ENCODE data around the gene WDR33.
"Not testable (repeated sequence)": the region's sequence is repeated elsewhere in the genome, so short reads cannot be mapped to it uniquely, and the experiment has no call there.

WDR33 gene

DNA sequence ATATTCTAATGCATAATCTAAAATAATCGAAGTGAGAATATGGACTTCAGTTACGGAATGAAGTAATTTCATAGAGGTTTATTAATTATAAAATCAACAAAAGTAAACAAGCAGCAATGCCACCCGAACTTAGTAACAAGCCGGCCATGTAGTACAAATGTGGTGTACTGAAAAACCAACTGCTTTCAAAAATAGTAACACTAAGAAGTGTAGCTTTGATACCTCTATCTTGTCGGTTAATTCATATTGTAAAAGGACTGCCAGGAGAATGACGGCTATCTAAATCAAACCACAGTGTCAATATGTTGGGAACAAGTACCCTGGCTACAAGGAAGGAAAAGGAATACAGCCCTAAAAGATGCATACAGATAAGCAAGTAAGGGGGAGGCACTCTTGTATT, 48.5 kb downstream of the WDR33 start:
- no peak for DNase-seq

DNA sequence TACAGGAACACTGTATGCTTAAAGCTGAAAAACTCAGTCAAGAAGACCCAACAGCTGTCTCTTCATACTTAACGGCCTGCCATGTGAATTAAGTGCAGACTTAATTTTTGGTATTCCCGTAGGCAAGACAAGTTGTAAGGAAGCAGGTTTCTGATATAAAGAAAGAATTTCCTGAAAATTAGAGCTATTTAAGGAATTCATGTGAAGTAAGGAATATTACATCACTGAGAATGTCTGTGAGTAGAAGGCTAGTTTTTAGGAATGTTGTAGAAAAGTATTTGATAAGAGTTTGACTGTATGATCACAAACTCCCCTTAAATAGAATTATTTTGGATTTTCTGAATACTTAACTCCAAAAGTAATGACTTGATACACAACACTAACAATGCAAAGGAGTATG, 51.0 kb downstream of the WDR33 start:
- DNase-seq, result no peak

DNA sequence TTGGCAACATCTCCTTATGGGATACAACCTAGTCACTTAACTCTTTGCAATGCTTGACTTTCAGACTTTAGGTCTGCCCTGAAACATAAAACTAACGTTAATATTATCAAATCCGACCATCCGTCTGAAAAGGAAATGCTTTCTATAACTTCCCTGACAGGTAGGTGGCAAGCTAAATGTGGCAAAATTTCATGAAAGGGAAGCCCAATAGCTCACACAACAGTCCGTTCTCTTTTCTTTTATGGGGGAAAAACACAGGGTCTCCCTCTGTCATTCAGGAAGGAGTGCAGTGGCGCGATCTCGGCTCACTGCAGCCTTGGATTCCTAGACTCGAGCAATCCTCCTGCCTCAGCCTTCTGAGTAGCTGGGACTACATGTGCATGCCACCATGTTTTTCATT, 56.8 kb downstream of the WDR33 start:
- DNase-seq, result no peak

DNA sequence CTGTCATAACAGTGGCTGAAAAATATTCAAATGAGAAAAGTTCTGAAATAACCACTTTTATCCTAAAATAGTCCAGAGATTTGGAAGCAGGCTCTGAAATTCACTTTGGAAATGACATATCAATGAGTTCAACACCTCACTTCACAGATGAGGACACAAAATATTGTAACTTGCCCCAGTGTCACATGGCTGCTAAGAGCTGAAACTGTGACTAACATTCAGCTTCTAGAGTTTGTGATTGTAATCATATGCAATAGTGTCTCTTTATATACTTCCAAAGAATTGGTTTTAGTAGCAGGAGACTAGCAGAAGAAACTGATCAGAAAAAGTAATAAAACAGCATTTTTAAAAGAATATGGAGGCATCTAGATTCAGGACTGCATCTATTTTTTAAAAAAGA, 57.6 kb downstream of the WDR33 start:
- DNase-seq, result no peak

DNA sequence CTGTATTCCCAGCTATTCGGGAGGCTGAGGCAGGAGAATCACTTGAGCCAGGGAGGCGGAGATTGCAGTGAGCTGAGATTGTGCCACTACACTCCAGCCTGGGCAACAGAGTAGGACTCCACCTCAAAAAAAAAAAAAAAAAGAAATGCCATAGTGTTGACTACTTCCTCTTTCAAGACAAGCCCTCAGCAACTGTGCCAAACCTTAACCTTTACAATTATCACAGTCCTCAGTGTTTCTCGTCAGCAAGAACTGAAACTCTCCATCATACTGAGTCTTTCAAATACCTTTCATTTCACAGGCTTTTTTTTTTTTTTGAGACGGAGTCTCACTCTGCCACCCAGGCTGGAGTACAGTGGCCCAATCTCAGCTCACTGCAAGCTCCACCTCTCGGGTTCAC, 61.4 kb downstream of the WDR33 start:
- not testable (repeated sequence) for DNase-seq

DNA sequence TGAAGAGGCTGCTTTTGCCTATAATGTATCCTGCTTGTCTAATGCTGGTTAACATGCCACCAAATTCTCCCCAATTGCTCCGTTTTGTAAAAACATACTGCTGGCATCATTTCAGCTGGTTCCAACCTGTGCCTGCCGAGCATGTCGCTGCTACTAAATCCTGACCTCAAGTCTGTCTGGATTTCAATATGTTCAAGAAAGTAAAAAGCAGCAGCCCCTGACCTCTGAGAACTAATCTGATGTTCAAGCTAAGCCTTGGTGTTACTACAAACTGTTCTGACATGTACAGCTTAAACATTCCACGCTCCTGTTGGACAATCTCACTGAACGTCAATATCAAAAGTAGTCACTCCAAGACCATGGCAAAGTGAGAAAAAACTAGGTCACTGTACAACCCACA, 63.4 kb downstream of the WDR33 start:
- no peak for DNase-seq

DNA sequence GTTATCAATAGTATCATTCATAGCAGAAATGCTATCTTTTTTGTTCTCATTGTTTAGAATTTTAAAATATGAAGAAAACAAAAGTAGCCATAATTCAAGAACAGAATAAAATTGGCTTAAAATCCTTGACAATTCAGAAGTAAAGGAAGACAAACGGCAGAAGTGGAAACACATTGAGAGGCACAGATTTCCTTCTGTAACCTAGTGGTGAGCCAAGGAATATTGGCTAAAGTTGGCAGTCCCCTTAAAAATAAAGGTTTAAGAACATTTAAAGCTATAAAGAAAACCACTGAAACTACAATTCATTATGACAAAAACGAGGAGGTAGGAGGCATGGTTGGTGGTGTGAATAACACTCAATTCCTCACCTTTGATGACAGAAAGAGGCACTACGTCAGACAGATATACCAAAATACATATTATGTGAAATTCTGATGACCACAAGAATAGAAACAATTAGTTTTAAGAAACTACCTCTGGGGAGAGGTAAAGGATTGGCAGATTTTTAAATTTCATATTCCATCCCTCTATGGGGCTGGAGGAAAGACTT, 67.4 kb downstream of the WDR33 start:
- no peak for DNase-seq

DNA sequence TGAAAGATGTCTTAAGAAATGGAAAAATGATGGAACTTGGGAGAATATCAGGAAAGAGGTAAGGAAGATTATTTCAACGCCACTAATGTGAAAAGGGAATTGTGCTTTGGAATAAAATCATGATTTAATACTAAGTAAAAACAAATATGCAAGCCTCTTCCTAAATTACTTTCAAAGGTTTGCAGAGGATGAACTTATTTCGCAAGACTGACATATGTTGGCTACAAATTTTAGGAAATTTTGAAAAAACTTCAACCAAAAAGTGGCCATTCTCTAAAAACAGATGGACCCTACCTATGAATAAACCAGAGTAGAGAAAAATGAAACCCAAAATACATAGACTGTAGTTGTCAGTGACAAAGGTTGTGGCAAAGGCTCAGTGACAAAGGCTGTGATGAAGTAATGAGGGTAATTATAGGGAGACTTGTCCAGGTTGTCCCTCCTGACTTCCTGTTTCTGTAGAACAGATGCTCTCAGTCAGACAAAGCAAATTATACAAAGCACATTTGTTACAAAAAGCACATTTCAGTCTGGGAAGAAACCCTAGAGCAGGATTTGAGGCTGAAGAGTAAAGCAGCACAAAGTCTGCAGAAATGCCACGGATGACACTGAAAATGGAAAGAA, 70.2 kb downstream of the WDR33 start:
- DNase-seq, result peak; percentile 66 to 91

DNA sequence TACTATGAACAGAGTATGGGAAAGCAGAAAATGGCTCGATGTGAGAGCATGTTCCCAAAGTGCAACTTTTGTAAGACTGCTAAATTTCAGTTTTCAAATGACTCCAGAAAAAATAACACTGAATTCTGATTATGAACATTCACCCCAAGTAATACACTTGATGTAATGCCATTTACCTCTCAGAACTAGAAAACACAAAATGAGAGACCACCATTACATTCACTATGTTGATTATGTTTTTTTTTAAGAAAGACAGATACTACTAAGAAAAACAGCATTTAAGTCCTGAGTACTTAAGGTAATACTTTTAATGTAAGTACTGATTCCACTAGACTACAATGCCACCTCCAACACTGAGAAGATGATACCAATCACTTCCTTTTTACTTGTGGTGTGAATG, 71.2 kb downstream of the WDR33 start:
- no peak for DNase-seq

DNA sequence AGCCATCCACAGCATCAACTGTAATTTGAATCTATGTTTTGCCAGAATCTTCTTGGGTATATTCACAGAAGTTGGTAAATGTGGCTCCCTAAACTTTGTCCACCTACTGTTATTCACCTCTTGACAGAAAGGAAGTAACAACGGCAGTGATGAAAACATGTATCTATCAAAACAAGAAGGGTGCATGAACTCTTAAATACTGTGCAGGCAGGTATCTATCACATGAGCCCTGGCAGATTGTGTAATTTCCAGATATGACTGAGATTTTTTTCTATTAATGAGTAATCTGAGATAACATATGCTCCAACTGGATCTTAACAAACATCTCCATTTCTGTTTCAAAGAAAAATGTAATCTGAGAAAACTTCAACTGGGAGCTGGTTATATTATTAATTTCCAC, 73.1 kb downstream of the WDR33 start:
- no peak for DNase-seq

DNA sequence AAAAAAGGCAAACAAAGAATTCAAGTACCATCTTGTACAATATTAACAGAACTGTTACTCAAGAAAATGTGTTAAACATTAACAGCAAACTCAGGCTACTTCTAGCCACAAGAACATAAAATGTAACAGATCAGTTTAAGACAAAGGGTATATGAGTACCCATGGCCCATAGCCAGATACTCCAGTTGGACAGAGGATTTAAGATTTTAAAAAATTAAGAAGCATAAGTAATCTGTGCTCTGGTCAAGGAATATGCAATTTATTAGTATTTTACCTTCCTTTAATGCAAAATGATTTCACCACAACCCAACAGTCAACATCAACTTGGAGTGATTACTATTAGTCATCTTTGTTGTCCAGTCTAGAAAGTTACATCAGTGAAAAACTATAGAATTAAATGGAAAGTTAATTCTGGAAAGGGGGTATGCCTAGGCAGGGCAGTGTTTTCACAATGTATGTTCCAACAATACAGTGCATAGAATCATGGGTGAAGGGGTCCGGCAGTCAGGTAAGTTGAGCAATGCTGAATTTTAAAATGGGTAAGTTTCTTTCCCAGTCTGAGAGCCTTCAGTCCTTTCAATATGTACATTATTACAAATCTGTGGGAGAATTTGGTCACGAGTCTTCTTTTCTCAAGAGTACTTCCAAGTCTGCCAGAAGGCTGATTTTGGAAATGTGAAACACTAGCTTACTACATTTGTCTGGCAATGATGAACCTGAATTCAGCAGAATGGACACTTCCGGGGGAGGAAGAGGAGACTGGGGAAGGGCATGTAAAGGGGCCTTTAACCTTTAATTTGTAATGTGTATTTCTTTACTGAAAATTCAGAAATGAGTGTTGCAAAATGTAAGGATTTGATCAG, 75.2 kb downstream of the WDR33 start:
- no peak for DNase-seq

DNA sequence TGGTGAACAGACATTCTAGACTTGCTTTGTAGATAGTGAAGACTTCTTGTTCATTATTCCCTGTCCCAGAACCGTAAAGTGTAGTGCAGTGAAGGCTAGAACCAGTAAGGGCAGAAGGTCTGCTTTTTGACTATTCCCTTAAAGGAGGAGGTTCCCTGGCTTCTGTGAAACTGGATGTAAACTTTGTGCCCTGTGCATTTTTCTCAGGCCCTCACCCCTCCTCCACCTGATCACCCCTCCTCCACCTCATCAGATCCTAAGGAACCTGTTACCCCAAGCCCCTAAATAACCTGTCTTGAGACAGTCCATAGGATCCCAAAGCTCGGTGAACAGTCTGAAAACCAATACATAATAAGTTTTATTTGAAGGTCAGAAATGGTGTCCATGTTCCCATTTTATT, 75.9 kb downstream of the WDR33 start:
- no peak for DNase-seq

DNA sequence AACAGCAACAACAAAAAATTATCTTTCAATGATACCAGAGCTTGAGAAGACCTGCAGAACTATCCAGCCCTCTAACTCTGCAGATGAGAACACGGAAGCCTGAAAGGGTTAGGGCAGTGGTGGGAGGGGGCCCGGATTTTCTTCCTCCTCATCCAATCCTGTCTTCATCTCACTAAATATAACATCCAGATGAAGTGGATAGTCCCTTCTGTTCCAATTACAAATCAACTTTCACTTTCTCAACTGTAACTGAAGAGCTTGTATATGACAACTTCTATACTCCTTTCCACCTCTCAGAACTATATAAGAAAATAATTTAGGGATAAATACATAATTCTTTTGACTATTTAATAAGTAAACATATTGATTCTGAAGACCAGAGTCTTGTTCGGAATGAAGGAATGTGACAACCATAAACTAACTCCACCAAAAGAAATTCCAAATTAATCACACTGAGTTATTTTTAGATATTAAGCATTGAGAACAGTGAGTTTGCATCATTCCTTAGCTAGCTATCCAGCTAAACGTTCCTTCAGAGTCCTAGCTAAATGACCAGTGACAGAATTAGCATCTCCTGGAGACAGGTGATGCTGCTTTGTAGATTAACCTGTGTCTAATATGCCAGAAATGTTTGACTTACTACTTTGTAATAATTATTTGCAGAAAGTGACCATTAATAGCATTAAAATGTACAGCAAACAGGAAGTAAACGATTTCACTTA, 77.0 kb downstream of the WDR33 start:
- DNase-seq, result no peak

DNA sequence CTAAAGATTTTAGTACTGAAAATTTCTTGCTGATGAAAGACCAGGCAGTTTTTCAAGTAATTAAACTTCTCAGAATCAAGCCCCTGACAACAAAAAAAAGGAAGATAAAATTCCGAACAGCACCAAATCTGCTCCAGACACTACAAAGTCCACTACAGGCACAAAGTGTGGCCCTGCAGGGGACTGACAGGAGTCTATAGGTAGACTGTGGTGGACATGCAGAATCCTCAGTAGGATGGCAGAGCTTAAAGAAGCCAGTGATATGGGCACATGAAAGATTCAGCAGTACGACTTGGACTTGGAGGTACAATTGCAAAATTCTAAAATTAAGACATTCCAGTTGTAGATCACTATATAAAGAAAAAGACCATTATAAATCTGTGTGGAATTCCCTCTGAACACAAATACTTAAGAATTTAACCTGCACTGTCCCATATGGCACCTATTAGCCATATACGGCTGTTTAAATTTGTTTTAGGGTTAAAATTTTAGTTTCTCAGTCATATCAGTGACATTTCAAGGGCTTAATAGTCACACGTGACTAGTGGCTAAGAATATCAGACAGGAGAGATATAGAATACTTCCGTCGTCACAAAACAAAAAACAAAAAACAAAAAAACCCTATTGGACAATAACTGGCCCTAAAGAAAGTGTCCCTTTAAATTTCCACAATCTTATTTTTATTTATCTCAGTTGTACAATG, 77.7 kb downstream of the WDR33 start:
- no peak for DNase-seq

DNA sequence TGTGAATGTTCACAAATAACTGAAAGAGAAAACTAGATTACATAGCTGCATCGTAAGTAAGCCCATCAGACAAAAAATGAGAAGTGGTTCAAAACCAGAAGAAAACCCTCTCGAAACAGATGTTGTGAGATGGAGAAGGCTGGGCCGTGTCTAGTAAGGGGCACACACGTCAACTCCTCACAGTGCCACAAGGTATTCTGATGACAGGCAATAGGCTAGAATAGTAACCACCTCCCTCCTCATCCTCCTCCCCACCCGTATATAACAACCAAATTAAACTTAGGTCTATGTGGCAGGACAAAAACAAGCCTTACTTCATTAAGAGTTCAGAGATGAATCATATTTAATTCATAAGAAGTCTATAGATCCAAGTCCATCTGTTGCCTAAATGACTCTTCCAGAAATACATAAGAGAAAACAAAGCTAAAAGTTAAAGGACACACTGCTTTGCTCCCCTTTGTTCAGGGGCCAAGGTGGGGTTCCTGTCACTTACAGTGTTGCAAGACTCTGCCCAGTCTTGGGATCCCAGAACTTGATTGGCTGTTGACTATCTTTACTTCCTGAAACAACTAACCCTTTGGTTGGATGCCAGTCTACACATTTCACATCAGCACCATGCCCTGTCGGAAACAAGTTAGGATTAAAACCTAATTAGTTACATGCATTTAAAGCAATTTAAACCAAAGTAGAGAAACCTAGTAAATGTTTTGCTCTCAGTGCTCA, 84.7 kb downstream of the WDR33 start:
- no peak for DNase-seq

DNA sequence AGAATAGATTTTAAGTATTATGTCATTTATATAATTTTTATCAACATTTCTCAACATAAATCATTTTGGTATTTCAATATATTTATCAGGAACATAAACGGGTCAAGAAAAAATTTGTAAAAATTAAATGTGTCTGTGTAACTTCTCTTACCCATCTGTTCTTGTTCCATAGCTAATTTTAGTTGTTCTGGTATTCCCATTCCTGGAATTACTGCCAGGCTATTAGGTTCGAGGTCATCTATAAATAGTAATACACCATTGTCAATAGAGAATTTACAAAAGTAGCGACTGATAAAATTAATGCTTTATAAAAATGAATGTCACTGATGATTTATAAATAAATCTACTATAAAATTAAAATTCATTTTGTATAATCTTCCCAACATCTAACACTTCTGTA, 88.2 kb downstream of the WDR33 start:
- DNase-seq, result no peak

DNA sequence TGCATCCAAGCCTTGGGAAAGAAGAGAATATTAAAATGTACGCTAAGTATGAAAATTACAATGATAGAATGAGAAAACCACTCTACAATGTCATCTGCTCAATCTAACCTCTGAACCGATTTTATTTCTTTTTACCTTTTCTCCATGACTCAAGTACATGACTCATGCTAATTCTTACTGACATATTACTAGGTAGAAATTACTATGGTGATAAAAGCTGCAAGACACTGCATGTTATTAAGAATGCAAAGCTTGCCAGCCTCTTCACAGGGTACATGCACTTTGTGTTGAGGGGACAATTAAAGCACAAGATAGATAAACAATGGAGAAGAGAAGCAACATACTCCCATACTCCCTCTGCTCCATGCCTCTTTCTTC, 89.0 kb downstream of the WDR33 start:
- DNase-seq, result no peak

DNA sequence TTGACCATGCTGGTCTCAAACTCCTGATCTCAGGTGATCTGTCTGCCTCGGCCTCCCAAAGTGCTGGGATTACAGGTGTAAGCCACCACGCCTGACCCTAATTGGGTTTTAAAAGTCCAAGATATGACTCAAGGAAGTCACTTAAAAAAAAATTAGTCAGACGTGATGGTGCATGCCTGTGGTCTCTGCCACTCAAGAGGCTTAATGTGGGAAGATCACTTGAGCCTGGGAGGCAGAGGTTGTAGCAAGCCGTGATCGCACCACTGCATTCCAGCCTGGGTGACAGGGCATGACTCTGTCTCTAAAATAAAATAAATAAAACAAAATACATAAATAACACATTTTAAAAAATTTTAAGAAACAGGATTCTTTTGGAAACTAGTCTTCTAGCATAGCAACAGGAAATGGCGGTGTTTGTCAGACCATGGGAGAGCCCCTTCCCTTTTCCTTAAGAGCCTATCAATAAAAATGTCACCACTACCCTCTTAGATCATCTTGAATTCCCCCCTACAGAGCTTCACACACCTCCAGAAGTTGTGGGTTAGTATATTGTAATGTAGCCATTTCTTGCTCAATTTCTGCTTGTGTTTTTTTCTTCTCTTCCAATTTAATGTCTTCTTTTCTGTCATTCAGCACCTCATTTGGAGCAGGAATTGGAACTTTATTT, 89.5 kb downstream of the WDR33 start:
- no peak for DNase-seq

DNA sequence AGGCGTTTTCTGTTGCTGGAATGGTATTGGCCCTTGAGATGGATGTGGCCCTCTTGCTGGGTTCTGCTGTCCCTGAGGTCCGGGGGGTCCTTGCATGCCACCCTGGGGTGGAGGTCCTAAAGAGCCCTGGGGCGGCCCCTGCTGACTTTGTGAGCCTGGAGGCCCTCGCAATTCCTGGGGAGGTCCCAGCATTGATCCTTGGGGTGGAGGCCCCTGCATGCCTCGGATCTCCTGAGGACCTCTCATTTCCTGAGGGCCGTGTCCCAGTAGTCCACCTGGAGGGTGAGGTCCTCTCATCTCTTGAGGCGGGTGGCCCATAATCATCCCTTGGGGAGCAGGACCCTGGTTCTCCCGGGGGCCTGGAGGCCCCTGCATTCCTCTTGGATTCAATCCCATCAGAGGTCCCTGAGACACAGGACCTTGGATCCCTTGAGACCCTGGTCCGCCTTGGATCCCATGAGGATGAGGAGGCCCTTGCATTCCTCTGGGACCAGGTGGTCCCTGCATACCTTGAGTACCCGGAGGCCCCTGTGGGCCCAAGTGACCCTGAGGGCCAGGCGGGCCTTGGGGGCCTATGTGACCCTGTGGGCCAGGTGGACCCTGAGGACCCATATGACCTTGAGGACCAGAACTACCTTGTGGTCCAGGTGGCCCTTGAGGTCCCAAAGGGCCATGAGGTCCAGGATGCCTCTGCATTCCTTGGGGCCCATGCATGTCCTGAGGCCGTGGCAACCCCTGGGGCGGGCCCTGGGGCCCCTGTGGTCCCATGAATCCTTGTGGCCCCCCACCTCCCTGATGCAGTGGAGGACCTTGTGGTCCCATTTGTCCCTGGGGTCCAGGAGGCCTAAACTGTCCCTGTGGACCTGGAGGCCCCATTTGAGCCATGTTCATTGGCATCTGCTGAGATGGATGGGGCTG, 91.4 kb downstream of the WDR33 start:
- DNase-seq, result no peak

DNA sequence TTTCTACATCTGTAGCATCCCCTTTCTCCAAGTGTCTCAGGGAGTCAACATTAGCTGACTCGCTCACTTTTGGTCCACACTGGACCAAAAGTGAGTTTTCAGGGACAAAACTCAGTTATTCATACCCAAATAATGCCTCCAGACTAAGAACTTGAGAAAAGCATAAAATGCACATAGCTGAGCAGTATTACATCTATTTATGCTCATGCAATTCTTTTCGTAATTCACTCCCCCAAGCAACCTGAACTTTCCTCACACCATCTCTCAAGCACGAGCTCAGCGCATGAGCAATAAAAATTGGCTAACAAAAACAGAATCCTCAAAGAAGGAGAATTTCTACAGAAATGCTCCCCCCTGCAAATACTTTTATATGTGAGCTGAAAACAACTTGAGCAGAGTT, 92.7 kb downstream of the WDR33 start:
- no peak for DNase-seq

Data from NCI-H2081 (cell line).